HG02678 (cell line): Measurements from ENCODE around the gene RUNDC3A.

Experiments used
- ATAC-seq: cut with Tn5 transposase; IDR thresholded peaks from one replicate; pipeline ENCODE4 v1.9.1; 2021; ENCODE audit warnings: mild to moderate bottlenecking, moderate library complexity; ENCODE audit not compliant: unreplicated experiment

Gene RUNDC3A

DNA sequence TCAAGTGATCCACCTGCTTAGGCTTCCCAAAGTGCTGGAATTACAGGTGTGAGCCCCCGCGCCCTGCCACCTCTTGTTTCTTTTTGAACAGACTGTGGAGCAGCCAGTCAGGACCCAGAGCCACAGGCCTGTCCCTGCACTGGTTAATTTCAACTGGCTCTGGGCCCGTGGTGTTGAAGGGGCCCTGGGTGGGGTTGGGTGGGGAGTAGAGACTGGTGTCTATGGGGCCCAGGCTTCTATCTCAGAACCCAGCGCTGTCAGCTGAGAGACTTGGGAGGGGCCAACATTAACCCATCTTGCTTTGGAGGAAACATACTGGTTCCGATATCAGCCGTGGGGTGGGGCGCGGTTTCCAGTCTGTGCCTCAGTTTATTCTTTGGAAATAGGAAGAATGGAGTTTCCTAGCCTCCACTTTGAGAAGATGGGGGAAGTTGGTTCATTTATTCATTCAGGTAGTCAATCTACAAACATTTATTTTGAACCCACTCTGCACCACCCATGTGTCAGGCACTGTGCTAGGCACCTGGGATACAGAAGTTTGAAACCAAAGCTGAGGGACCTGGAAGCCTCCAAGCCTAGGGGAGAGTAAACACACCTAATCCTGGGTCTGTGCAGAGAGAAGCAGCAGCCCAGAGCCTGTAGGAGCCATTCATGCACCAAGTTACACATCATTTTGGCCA is 24.9 kb upstream of the RUNDC3A start:
- no peak for ATAC-seq

DNA sequence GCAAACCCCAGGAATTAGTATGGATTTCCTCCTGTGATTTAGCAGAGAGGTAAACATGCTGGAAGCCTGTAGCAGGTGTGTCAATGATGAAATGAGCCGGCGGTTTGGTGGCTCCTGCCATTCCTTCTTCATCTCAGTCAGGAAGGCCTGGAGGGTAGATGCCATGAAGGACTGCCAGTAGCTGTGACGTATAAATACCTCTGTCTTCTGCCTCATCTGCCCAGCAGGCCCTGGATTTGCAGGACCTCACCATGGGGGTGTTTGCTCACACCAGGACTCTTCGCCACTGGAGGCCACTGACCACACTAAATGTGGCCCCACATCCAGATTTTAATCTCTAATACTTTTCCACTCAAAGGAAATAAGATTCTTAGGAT is 24.4 kb upstream of the RUNDC3A start:
- ATAC-seq: no peak

DNA sequence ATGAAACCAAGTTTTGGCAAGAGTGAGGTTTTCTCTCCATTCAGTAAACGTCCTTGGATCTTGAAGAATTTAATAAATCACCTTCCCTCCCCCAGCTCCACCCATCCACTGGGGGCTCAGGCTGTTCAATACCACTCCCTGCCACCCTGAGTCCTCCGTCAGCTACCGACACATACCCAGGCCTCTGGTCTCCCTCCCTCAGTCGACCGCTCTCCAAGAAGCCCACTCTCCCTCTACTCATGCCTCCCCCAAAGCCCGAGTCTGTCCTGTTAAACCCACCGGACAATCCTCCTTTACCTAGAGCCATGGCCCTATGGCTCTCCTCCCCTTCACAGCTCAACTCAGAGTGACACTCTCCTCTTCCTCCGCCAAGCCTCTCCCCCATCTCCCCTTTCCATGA is 20.8 kb upstream of the RUNDC3A start:
- no peak for ATAC-seq

DNA sequence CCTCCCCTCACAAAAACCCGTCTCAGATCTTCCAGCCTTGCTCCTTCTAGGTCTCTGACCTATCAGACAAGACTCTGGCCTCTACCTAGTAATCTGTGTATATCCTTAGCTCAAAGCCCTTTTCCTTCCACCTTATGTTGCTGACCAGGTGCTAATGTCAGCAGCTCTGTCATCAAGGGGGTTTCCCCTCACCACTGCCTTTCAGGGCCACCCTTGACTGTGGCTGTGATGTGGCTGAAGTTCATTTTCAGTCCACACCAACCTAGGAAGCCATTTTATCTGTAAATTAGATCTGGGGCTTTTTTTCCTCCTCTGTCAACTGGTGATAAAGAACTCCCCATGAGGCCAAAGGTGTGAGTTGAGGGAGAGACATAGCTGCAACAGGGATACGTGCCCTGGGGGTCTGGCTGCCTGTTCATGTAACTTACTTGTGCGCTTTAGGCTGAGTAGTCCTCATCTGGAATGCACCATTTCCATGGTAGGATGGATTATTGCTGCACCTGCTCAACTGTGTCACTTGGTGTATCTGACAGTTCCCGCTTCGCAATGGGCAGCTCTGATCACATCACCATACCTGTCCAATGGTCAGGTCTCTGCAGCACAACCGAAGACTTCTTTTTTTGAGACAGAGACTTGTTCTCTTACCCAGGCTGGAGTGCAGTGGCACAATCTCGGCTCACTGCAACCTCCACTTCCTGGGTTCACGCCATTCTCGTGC is 14.7 kb upstream of the RUNDC3A start:
- no peak for ATAC-seq

DNA sequence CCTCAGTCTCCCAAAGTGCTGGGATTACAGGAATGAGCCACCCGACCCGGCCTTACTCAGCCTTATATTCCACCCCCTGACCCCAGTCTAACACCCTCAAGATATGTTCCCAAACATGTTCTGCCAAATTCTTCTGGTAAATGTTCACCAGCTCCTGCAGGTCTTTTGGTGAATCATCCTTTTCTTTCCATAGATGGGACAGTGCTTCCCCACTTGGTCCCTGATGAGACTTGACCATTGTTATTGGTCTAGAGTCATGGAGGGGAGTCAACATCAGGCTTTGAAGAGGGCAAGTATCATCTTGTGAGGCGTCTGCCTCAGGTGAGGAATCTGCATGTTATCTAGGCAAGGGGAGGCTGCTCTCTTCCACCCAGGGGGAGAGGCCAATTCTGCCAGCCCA is 10.4 kb upstream of the RUNDC3A start:
- no peak for ATAC-seq

DNA sequence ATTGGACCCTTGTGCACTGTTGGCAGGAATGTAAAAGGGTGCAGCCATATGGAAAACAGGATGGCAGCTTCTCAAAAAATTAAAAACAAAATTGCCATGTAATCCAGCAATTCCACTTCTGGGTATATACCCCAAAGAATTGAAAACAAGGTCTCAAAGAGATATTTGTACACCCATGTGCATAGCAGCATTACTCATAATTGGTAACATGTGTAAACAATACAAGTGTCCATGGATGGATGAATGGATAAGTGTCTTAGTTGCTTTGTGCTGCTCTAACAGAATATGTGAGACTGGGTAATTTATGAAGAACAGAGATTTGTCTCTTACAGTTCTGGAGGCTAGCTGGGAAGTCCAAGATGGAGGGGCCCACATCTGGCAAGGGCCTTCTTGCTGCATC is 3.8 kb upstream of the RUNDC3A start:
- no peak for ATAC-seq

DNA sequence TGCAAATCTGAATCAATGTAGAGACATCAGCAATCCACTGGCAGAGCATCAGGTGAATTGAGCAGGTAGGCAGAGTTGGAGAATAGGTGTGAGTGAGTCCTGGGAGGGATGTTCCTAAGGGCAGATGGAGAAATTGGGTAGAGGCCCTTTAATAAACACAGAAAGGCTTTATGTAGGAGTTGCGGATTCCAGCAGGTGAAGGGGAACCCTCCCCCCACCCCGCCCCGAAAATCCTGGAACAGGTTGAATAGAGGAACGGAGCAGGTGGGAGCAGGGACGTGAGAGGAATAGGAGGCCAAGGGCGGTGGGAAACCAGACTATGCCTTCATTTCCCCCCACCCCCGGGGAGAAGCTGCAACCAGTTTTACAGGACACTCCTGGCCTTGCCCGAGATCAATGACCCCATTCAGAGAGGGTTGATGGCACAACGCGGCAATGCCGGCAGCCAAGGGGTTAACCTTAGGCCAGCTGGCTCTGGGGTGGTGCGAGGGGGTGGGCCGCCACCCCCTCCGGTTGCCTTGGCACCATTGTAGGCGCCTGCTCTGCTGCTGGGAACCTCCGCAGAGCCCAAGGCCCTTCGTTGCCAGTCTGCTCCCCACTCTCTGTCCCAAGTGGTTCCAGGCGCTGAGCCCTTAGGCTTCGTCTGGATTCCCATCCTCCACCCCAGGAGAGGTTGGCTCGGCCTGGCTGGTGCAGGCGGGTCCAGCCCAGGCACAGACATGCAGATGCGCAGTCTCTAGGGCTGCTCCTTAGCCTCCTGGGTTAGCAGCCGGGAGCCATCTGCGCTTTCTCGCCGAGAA is 814 bp upstream of the RUNDC3A start:
- no peak for ATAC-seq

DNA sequence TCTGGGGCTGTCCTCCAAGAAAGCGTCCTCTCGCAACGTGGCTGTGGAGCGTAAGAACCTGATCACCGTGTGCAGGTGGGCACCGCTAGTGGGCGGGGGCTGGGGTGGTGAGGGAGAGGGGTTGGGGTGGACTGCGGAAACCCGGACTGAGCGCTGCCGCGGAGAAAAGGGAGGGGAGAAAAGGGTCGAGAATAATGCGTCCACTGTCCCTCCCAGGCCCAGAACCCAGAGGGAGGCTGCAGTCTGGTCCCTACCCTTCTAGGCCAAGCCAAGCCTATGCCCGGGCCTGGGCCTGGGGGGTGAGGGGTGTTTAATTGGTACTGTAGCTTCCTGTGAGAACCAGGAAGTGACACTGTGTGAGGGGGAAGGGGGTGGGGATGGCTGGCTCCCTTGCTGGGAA is 464 bp downstream of the RUNDC3A start:
- ATAC-seq: no peak

DNA sequence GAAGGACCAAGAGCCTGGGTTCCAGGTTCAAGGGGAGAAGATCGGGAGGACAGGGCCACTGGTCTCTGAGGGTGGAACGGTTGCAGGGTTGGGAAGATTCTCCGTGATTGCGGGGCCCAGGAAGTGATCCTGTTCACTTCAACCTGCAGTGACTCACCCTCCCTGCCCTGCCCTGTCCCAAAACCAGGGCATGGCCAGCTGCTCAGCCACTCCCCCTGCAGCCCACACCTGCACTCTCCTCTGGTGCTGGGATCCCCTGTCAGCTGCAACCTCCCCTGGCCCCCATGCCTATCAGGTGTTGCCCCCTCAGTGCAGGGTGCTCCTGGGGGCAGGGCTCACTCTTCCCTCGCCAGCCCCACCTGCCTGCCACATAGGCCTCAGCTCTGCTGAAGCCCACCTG is 1.1 kb downstream of the RUNDC3A start:
- no peak for ATAC-seq

DNA sequence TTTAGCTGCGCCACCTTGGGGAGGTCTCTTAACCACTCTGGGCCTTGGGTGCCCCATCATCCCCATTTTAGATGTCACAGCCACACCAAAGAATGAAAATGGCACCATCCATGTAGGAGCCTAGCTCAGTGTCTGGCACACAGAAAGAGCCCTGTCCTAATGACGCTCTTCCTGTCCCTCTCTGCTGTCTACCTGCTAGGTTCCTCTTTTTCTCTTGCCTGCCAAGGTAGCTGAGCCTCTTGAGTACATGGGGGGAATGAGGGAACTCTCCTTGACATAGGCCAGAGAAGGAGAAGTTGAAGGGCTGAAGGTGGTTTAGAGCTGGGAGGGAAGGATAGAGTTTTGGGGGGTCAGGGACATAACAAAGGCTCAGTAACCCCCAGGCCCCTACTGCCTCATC is 1.8 kb downstream of the RUNDC3A start:
- no peak for ATAC-seq

DNA sequence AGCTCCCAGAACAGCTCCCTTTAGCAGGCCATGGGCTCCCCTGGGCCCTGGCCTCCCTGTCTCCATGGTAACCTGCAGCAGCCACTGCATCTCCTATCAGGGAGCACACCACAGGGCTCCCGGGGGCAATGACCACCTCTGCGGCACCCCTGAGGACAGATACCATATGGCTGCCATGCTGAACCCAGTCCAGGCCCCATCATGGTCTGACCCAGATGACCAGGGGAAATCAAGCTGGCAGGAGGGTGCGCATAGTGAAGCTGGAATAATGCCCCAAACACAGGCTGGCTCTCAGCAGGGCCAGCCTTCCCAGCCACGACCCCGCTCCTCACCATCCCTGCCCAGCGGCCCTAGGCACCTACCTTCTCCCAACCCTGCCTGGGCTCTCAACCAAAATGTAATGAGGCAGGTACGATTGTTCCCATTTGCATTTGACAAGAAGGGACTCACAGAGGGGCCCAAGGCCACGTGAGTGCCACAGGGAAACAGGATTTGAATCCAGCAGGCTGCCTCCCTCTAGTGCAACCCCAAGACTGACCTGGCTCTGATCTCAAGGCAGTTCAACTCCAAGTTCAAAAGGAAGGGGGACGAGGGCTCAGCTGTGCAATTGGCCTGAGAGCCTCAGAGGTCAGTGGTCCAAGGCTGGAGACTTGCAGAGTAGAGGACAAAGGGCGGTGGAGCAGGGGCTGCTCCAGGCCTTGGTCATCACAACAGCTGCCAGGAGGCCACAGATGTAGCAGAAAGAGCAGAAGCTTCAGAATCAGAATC is 2.4 kb downstream of the RUNDC3A start:
- ATAC-seq: no peak

DNA sequence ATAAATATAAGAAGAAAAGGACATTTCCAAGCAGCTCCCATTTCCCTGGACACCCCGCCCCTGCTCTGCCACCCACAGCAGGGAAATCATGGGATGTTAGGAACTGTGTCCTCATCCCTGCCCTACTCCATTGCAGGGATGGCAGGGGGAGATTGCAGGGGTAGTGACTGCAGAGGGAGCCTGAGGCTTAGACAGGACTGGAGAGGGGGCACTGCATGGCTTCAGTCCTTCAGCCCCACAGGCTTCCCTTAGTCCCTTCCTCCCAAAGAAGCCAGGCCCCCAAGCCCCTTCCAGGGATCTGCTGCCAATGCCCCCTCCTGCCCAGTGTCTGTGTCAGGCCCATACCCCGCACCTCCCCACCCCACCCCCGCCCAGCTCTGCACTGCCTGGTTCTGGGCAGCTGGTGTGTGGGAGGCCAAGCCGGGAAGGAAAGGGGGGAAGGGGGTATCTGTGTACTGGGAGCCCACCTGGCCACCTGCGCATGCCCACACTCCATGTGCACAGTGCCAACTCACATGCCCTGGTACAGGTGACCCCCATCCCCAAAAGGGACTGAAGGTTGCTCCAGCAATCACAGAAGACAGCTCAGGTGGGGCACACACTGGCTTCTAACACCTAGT is 3.3 kb downstream of the RUNDC3A start:
- no peak for ATAC-seq

DNA sequence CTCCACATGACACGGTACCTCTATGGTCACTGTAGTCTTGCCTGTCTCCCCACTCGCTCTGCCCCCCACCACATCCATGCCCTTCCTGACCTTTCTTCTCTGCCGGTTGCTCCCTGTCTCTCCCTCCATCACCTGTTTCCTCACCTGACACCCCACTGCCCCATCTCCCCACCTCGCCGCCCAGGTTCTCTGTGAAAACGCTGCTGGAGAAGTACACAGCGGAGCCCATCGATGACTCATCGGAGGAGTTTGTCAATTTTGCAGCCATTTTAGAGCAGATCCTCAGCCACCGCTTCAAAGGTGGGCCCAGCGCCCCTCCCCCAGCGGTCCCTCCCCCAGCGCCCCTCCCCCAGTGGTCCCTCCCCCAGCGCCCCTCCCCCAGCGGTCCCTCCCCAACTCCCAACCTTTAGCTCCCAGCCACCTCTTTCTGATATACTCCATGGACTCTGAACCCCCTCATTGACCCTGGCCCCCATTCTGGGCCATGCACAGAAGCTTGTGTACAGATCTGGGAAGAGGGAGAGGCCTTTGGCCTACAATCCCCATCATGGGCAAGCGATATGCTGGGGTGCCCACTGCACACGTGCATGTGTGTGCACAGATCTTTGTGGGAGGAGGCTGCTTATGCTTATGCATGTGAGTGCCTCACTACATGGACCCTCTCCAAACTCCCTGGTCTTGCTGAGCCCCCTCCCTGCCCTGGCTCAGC is 4.1 kb downstream of the RUNDC3A start:
- no peak for ATAC-seq

DNA sequence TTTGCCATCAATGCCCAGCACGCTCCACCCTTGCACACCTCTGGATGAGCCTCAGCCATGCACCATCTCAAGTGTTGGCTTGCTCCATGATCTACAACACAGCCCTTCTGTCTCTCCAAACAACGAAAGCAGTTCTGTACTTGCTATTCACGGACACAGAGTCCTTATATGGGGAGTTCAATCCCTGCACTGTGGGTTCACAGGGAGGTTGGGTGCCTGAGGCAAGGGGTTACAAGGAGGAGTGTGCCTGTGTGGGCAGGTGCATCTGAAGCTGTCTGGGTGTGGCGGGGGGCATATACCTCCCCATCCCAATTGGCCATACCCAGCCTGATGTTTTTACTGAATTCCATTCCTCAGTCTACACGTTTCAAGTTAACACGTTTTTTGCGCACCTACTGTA is 5.6 kb downstream of the RUNDC3A start:
- ATAC-seq: no peak

DNA sequence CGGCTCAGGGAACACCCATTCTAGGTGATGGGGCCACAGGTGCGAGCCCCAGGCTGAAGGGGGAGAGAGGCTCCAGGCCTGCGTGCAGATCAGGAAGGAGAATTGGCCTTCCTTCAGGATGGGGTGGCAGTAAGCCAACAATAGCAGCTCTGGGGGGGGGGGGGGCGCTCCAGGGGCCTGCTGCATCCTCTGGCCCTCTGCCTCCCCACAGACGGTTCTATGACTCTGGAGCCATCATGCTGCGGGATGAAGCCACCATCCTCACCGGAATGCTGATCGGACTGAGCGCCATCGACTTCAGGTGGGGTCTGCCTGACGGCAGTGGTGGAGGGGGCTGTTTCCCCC is 6.1 kb downstream of the RUNDC3A start:
- no peak for ATAC-seq

DNA sequence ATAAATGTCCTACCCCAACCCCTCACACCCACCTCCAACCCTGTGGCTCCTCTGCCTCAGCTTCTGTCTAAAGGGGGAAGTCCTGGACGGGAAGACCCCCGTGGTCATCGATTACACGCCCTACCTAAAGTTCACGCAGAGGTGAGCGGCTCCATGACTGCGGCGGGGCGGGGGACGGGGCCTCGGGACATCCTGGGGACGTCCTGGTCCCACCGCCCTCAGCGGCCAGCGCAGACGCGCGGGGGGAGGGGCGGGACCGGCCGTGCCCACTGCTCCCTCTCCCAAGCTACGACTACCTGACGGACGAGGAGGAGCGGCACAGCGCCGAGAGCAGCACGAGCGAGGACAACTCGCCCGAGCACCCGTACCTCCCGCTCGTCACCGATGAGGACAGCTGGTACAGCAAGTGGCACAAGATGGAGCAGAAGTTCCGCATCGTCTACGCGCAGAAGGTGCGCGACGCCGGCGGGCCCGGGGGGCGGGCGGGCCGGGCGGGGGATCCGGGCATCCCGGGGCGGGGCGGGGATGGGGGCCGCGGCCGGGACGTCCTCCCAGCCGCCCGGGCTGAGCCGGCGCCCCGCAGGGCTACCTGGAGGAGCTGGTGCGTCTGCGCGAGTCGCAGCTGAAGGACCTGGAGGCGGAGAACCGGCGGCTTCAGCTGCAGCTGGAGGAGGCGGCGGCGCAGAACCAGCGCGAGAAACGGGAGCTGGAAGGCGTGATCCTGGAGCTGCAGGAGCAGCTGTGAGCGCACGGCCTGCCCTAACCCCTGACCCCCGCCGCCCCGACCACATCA is 6.7 kb downstream of the RUNDC3A start:
- ATAC-seq: no peak

DNA sequence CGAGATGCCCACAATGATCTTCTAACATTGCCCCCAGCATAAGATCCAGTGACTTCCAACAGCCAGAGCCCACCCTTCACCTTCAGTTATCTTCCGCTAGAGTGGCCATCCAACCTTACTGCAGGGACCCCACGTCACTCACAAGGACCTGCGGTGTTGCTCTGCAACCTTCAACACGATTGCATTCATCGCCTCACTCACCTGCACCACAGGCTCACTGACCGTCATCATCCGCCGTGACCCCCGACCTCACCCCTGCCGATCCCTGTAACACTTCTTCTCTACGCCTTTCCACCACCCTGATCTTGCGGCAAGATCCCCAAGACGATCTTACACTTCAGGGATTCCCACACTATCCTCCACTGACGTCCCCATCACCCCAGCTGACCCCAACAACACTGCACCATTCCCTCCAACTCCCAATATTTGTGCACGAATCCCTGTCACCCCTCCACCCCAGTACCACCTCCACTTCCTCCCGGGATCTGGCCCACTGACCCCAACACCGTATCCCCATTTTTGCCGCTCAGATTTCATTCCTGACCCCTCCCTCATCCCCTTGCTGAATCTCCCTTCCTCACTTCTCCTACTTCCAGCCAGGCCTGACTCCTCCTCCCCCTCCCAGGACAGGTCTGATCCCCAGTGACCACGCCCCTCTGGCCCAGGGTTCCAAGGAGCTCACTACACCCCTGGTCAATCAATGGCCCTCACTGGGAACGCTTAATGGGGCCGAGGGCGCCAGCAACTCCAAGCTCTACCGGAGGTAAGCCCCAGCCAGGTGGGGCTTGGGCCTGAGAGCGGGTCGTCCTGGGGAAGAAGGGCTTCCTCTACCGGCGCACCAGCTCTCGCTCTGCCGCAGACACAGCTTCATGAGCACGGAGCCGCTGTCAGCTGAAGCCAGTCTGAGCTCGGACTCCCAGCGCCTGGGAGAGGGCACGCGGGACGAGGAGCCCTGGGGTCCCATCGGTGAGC is 7.6 kb downstream of the RUNDC3A start:
- ATAC-seq: no peak

DNA sequence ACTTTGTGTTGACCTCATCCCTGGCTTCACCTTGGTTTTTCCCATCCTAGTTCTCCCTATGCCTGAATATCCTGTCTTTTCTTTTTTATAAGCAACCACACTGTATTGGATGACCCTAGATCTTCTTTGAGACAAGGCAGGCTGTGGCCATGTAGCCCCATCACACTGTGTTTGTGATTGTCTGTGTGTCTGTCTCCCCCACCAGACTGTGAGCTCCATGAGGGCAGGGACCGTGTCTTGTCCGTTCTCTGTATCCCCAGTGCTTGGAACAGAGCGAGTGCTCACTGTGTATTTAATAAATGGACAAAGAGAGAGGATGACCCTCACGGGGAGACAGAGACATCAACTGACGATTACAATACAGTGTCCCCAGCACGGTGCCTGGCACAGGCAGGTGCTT is 9.1 kb downstream of the RUNDC3A start:
- ATAC-seq: no peak
